Activated CD4-positive, CD25-positive, alpha-beta regulatory T cell treated with anti-CD3 and anti-CD28 coated beads, Interleukin-2, amount 50 U/mL, for 24 hours (primary cell): Measurements from ENCODE around the gene GMDS.

Experiments
- ATAC-seq, 2 donors: fragments of 150-1000 bp; cut with Tn5 transposase; one replicate each; pipeline ENCODE4 v1.10.0; 2021; ENCODE audit warnings: mild to moderate bottlenecking in 1 of 2, moderate library complexity in 1 of 2

The GMDS gene

GRCh38 chr6:1972962-1973361 lies 272.4 kb downstream of the GMDS start:
- no peak for ATAC-seq

- ATAC-seq = no peak
Measured at GRCh38 chr6:1971612-1972011, 273.8 kb downstream of the GMDS start.

GRCh38 chr6:1970151-1970561 lies 275.2 kb downstream of the GMDS start:
- ATAC-seq = no peak

GRCh38 chr6:1966713-1967112 lies 278.7 kb downstream of the GMDS start:
- no peak for ATAC-seq

GRCh38 chr6:1965596-1966224 lies 279.7 kb downstream of the GMDS start:
- no peak for ATAC-seq

GRCh38 chr6:1963596-1963995 lies 281.8 kb downstream of the GMDS start:
- no peak for ATAC-seq

GRCh38 chr6:1962201-1962600 lies 283.2 kb downstream of the GMDS start:
- no peak for ATAC-seq

- ATAC-seq = no peak
Measured at GRCh38 chr6:1960486-1961142, 284.8 kb downstream of the GMDS start.

GRCh38 chr6:1958257-1958656 lies 287.1 kb downstream of the GMDS start:
- ATAC-seq = no peak

GRCh38 chr6:1957746-1958145 lies 287.7 kb downstream of the GMDS start:
- ATAC-seq = no peak

- ATAC-seq = no peak
Measured at GRCh38 chr6:1952740-1953360, 292.6 kb downstream of the GMDS start.

GRCh38 chr6:1950631-1951030 lies 294.8 kb downstream of the GMDS start:
- no peak for ATAC-seq

GRCh38 chr6:1949538-1949937 lies 295.9 kb downstream of the GMDS start:
- no peak for ATAC-seq

GRCh38 chr6:1947922-1948321 lies 297.5 kb downstream of the GMDS start:
- no peak for ATAC-seq

- ATAC-seq = no peak
Measured at GRCh38 chr6:1946583-1946982, 298.8 kb downstream of the GMDS start.

GRCh38 chr6:1945235-1945832 lies 300.1 kb downstream of the GMDS start:
- no peak for ATAC-seq

- ATAC-seq = no peak
Measured at GRCh38 chr6:1942834-1943233, 302.6 kb downstream of the GMDS start.

- no peak for ATAC-seq
Measured at GRCh38 chr6:1941534-1941933, 303.9 kb downstream of the GMDS start.

GRCh38 chr6:1940381-1940780 lies 305.0 kb downstream of the GMDS start:
- ATAC-seq = no peak

GRCh38 chr6:1933292-1933691 lies 312.1 kb downstream of the GMDS start:
- ATAC-seq = no peak

- no peak for ATAC-seq
Measured at GRCh38 chr6:1931817-1932216, 313.6 kb downstream of the GMDS start.

GRCh38 chr6:1930356-1930755 lies 315.0 kb downstream of the GMDS start:
- no peak for ATAC-seq

- ATAC-seq = no peak
Measured at GRCh38 chr6:1929931-1930330, 315.5 kb downstream of the GMDS start.
